Measurements from ENCODE around the gene DEDD. TPM values are rescaled to one million over a fixed set of nuclear protein-coding genes. Genes with fewer than 3 reads are reported as not detected.

The DEDD gene
- total RNA-seq, 1 donor: 27.2 TPM

Other genes starting within 250 kb of the DEDD start
- 0.42 TPM for gene ITLN1, start 247.5 kb downstream of the DEDD start, total RNA-seq
- gene ITLN2, start 177.9 kb downstream of the DEDD start, total RNA-seq: not detected
- gene F11R, start 111.5 kb downstream of the DEDD start, total RNA-seq: 37.7 TPM
- 37.0 TPM for gene TSTD1, start 93.7 kb downstream of the DEDD start, total RNA-seq
- 86.8 TPM for gene USF1, start 86.7 kb downstream of the DEDD start, total RNA-seq
- 60.3 TPM for gene ARHGAP30, start 62.8 kb downstream of the DEDD start, total RNA-seq
- 1.4 TPM for gene NECTIN4, start 43.1 kb downstream of the DEDD start, total RNA-seq
- not detected for gene KLHDC9, start 34.3 kb downstream of the DEDD start, total RNA-seq
- 20.0 TPM for gene PFDN2, start 14.6 kb downstream of the DEDD start, total RNA-seq
- gene NIT1, start 14.6 kb downstream of the DEDD start, total RNA-seq: 9.0 TPM
- 118 TPM for gene UFC1, start 21.3 kb upstream of the DEDD start, total RNA-seq
- 11.1 TPM for gene USP21, start 26.8 kb upstream of the DEDD start, total RNA-seq
- 5.1 TPM for gene PPOX, start 33.8 kb upstream of the DEDD start, total RNA-seq
- 18.7 TPM for gene B4GALT3, start 44.8 kb upstream of the DEDD start, total RNA-seq
- gene ADAMTS4, start 66.4 kb upstream of the DEDD start, total RNA-seq: 0.21 TPM
- gene NDUFS2, start 69.7 kb upstream of the DEDD start, total RNA-seq: 38.0 TPM
- gene FCER1G, start 82.6 kb upstream of the DEDD start, total RNA-seq: 190 TPM
- not detected for gene APOA2, start 91.0 kb upstream of the DEDD start, total RNA-seq
- 10.0 TPM for gene TOMM40L, start 93.4 kb upstream of the DEDD start, total RNA-seq
- 0.31 TPM for gene NR1I3, start 105.5 kb upstream of the DEDD start, total RNA-seq
- not detected for gene PCP4L1, start 126.1 kb upstream of the DEDD start, total RNA-seq
- 1.0 TPM for gene MPZ, start 177.3 kb upstream of the DEDD start, total RNA-seq
- 22.7 TPM for gene SDHC, start 181.7 kb upstream of the DEDD start, total RNA-seq
- gene CFAP126, start 235.2 kb upstream of the DEDD start, total RNA-seq: not detected